Cardiac fibroblast (primary cell): Measurements from ENCODE around the gene CXCR6.
A peak's percentile ranks its signal among the peaks of the same experiment; 100 is the strongest.

Source experiments
- DNase-seq, 2 donors: peaks; one replicate each; pipeline versions ENCODE4 v3.0.0 to v3.0.0-alpha.2; 2010; ENCODE audit warnings: low read depth in 2 of 2
- H3K4me3 ChIP-seq, 2 donors: replicated peaks in 1 of 2; 1 replicate in 1 of 2; 2 replicates in 1 of 2; pipeline ENCODE4 v1.5.1; 2011; ENCODE audit warnings: low read depth in 2 of 2, low read length in 2 of 2, mild to moderate bottlenecking in 2 of 2, moderate library complexity in 1 of 2
- CTCF ChIP-seq: IDR thresholded peaks from one replicate; pipeline ENCODE4 v1.5.1; 2011; ENCODE audit warnings: low read depth, mild to moderate bottlenecking, low read length, inconsistent platforms

Gene CXCR6

GRCh38 chr3:45922039-45922326 is 21.3 kb upstream of the CXCR6 start:
- no peak for DNase-seq
- no peak overlapping the region for H3K4me3 ChIP-seq
- no peak for TF ChIP-seq CTCF

DNA sequence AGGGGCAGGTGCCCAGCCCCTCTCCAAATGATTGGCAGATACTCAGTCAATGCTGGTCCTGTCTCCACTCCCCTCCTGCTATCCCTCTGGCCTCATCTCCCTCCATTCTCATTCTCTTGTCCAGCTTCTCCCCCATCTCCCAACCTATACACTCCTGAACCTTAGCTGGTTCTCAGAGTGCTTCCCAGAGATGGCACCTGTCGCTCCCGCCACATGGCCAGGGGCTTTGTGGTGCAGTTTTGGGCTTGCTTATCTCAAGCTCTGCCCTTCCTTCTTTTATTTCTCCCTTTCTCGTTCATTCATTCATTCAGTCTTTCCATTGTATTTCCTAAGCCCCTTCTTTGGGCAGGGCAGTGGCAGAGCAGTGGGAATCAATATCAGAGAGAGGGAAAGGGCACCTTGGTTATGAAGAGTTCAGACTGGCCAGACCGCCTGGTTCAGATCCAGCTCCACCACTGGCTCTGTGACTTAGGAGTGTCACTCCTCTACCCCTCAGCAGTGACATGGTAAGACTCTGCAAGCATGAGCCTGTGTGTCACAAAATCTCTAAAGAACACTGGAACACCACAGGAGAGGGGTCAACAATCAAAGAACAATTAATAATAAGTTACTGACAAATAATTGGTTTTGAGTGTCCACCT is 20.2 kb upstream of the CXCR6 start:
- no peak for TF ChIP-seq CTCF
- H3K4me3 ChIP-seq, result no peak overlapping the region
- DNase-seq, result no peak

DNA sequence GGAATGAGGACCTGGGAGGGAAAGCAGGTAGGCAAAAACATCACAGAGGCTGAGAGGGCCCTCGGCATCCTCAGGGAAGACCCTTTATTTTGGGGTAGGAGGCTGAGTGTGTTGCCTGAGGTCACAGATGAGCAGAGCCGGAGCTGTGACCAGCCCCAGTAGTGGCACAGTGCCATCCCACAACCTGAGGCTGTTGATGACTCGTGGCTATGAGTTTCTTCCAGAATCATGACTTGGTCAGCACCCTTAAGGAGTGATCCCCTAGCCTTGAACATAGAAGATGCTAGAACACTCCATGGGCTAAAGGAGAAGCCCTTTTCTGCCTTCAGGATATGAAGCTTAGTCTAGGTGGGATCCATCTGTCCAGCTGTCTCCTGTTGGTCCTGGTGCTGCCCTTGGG is 19.5 kb upstream of the CXCR6 start:
- TF ChIP-seq CTCF, result no peak
- no peak overlapping the region for H3K4me3 ChIP-seq
- DNase-seq, result peak; percentile 12 to 41

GRCh38 chr3:45927881-45928280 is 15.4 kb upstream of the CXCR6 start:
- TF ChIP-seq CTCF, result no peak
- H3K4me3 ChIP-seq, result no peak overlapping the region
- DNase-seq, result no peak

DNA sequence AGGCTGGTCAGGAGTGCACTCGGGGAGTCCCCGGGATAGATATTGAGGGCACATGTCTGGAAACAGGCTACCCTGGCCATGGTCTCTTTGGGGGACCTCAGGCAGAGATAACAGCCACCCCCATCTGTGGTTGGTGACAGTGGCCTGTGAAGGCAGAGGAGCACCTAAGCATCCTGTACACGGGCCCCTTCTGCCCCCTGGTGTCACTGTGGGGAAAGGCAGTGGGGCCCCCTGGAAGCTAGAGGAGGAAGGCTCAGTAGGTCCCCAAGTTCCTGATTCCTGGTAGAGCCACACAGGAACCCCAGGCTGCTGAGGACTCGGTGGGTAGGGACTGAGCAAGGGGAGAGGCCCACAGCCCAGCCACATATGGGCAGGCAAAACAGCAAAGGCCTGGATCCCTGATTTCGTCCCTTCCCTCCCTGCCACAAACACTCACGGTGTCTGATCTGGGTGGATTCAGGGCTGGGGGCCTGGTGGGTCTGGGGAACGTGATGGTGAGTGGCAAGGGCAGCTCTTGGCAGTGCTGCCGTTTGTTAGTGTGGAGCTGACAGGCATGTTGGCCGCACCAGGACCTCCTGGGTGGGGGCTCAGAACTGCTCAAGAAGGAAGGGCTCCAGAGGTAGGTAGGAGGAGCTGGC is 14.1 kb upstream of the CXCR6 start:
- TF ChIP-seq CTCF, result peak; percentile 86
- peak; percentile 36 to 47 for DNase-seq
- no peak overlapping the region for H3K4me3 ChIP-seq

- TF ChIP-seq CTCF, result no peak
Observed at GRCh38 chr3:45931496-45931895, 11.8 kb upstream of the CXCR6 start.

DNA sequence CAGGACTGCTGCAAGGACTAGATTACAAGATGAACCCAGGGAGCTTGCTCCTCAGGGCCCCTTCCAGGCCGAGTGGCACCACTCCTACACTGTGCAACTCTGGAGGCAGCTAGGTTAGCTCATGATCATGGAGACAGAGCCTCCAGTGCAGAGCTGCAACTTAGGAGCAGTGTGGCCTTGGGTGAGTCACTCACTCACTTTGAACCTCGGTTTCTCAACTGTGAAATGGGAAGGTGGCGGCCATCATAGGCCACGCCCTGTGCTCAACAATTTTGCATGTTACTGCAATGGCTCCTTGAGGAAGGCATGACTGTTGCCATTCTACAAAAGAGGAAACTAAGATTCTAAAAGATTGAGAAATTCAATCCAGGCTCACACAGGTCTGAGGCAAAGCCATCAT is 11.2 kb upstream of the CXCR6 start:
- no peak overlapping the region for H3K4me3 ChIP-seq
- no peak for DNase-seq
- TF ChIP-seq CTCF, result no peak

More at GRCh38 chr3:45931496-45931895, 11.8 kb upstream of the CXCR6 start:
- no peak for DNase-seq
- no peak overlapping the region for H3K4me3 ChIP-seq
